Cardiac fibroblast (primary cell): ENCODE results near the gene SNX10.

Source experiments
- DNase-seq, 2 donors: peaks; one replicate each; pipeline versions ENCODE4 v3.0.0 to v3.0.0-alpha.2; 2010; ENCODE audit warnings: low read depth in 2 of 2
- H3K4me3 ChIP-seq, 2 donors: replicated peaks in 1 of 2; 1 replicate in 1 of 2; 2 replicates in 1 of 2; pipeline ENCODE4 v1.5.1; 2011; ENCODE audit warnings: low read depth in 2 of 2, low read length in 2 of 2, mild to moderate bottlenecking in 2 of 2, moderate library complexity in 1 of 2
- TF ChIP-seq, protein P1 (sequence below): IDR thresholded peaks from one replicate; pipeline ENCODE4 v1.5.1; 2011; ENCODE audit warnings: low read depth, mild to moderate bottlenecking, low read length, inconsistent platforms

SNX10 gene

DNA sequence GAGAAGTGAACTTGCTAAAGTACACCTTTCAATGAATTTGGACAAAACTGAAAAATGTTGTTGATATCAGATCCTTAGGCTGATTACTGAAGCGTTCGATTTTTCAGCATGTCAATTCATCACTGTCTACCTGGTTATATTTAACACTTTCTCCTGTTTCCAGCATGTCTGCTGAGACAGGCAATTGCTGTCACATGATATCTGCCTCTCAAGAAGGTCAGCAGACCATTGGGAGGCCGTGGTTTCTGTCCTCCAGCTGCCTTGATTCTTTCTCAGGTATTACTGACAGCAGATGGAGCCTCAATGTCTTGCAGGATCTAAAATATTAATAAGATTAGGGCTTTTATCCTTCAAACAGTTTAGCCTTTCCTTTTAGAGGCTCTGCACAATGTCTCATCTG, 127.5 kb downstream of the SNX10 start:
- TF ChIP-seq, protein P1, sequence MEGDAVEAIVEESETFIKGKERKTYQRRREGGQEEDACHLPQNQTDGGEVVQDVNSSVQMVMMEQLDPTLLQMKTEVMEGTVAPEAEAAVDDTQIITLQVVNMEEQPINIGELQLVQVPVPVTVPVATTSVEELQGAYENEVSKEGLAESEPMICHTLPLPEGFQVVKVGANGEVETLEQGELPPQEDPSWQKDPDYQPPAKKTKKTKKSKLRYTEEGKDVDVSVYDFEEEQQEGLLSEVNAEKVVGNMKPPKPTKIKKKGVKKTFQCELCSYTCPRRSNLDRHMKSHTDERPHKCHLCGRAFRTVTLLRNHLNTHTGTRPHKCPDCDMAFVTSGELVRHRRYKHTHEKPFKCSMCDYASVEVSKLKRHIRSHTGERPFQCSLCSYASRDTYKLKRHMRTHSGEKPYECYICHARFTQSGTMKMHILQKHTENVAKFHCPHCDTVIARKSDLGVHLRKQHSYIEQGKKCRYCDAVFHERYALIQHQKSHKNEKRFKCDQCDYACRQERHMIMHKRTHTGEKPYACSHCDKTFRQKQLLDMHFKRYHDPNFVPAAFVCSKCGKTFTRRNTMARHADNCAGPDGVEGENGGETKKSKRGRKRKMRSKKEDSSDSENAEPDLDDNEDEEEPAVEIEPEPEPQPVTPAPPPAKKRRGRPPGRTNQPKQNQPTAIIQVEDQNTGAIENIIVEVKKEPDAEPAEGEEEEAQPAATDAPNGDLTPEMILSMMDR = no peak
- no peak for DNase-seq
- no peak overlapping the region for H3K4me3 ChIP-seq

DNA sequence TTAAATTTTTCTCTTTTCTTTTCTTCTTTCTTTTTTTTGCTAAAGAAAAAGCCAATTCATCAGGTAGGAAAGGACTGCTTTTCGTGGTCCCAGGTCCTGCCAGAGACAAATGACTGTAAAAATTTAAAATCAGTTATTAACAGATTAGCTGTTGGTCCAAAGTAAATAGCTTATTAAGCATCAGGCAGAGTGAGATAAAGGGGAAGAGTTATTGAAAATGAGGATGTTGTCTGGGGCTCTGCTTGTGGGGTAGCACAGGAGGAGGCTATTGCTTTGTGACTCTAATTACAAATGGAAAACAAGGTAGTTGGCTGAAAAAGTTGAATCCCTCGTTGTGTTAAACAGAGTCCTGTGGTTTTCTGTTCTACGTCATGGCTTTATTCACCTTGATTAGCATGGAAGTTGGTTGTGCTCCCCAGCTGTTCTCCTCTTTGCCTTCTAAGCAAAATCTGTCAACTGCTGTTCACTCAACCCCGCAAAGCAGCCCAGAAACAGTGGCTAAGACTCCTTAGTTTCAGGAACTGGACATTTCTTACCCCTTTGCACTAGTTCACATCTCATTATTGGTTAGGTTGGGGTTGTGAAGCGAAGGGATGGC, 128.9 kb downstream of the SNX10 start:
- TF ChIP-seq, protein P1 = no peak
- no peak overlapping the region for H3K4me3 ChIP-seq
- no peak for DNase-seq

GRCh38 chr7:26422761-26423160, 131.1 kb downstream of the SNX10 start:
- TF ChIP-seq, protein P1 = no peak
- H3K4me3 ChIP-seq = no peak overlapping the region
- no peak for DNase-seq

DNA sequence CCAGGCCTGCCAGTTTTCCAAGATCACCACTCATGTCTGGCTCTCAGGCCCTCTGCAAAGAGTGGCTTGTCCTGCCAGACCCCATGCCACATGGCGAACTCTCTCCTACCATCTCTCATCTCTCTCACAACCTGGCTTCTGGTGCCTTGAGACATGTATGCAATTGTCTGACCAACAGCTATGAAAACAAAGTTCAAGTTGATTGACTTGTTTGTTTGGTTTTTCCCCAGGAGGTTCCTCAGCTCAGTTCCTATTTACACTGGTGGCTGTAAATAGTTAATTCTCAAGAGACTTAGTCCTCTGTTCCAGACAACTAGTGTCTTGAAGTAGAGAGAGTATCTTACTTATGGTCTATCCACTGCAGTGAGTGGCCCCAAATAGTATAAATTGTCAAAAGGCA, 131.8 kb downstream of the SNX10 start:
- no peak for DNase-seq
- TF ChIP-seq, protein P1 = no peak
- H3K4me3 ChIP-seq = no peak overlapping the region
